Dedifferentiated amniotic fluid mesenchymal stem cell (primary cell): ENCODE results near the gene LRRC10.
A peak's percentile ranks its signal among the peaks of the same experiment; 100 is the strongest.

Source experiments
- DNase-seq: peaks from one replicate; pipeline ENCODE4 v3.0.0-alpha.2; 2016; ENCODE audit errors: extremely low spot score

Gene LRRC10

GRCh38 chr12:69610729-69611128 is at the start of gene LRRC10:
LRRC10 (minus strand) TSS chr12:69610907; CDS start chr12:69610838, 69 bp downstream.
- DNase-seq: no peak

- DNase-seq: no peak
Observed at GRCh38 chr12:69660164-69660863, 49.6 kb upstream of the LRRC10 start.

GRCh38 chr12:69658203-69658602 is 47.5 kb upstream of the LRRC10 start:
- no peak for DNase-seq

GRCh38 chr12:69657376-69658137 is 46.9 kb upstream of the LRRC10 start:
- no peak for DNase-seq

- peak; percentile 87 for DNase-seq
Observed at GRCh38 chr12:69655616-69656340, 45.1 kb upstream of the LRRC10 start.

- DNase-seq: no peak
Observed at GRCh38 chr12:69653703-69654102, 43.0 kb upstream of the LRRC10 start.

- no peak for DNase-seq
Observed at GRCh38 chr12:69651922-69652321, 41.2 kb upstream of the LRRC10 start.

GRCh38 chr12:69649529-69649928 is 38.8 kb upstream of the LRRC10 start:
- DNase-seq: no peak

- DNase-seq: peak; percentile 79
Observed at GRCh38 chr12:69648476-69648875, 37.8 kb upstream of the LRRC10 start.

GRCh38 chr12:69647178-69647577 is 36.5 kb upstream of the LRRC10 start:
- DNase-seq: no peak

GRCh38 chr12:69645031-69645430 is 34.3 kb upstream of the LRRC10 start:
- DNase-seq: no peak

GRCh38 chr12:69644511-69644910 is 33.8 kb upstream of the LRRC10 start:
- DNase-seq: no peak

GRCh38 chr12:69642531-69642930 is 31.8 kb upstream of the LRRC10 start:
- DNase-seq: no peak

GRCh38 chr12:69641546-69641945 is 30.8 kb upstream of the LRRC10 start:
- no peak for DNase-seq

- DNase-seq: peak; percentile 48
Observed at GRCh38 chr12:69639400-69640016, 28.8 kb upstream of the LRRC10 start.

- DNase-seq: no peak
Observed at GRCh38 chr12:69633061-69633460, 22.4 kb upstream of the LRRC10 start.

- DNase-seq: no peak
Observed at GRCh38 chr12:69630191-69630590, 19.5 kb upstream of the LRRC10 start.

GRCh38 chr12:69627501-69627900 is 16.8 kb upstream of the LRRC10 start:
- no peak for DNase-seq

- DNase-seq: no peak
Observed at GRCh38 chr12:69623970-69624369, 13.3 kb upstream of the LRRC10 start.

- no peak for DNase-seq
Observed at GRCh38 chr12:69621551-69621950, 10.8 kb upstream of the LRRC10 start.

GRCh38 chr12:69620921-69621320 is 10.2 kb upstream of the LRRC10 start:
- DNase-seq: no peak

GRCh38 chr12:69620077-69620476 is 9.4 kb upstream of the LRRC10 start:
- no peak for DNase-seq
